Activated CD4-positive, alpha-beta T cell treated with anti-CD3 and anti-CD28 coated beads, Interleukin-10, Interleukin-2, amounts not matched to agents 100 ng/mL and 50 ng/mL, durations not matched to agents 16 hours and 8 hours (primary cell): Measurements from ENCODE around the gene MRPS6.

Source experiments
- DNase-seq: peaks from one replicate; pipeline ENCODE4 v3.0.0-alpha.2; 2020

MRPS6 gene

GRCh38 chr21:34182436-34182835, 109.1 kb downstream of the MRPS6 start:
- DNase-seq = no peak

- no peak for DNase-seq
These were observed 110.1 kb downstream of the MRPS6 start for GRCh38 chr21:34183331-34183928.

DNA sequence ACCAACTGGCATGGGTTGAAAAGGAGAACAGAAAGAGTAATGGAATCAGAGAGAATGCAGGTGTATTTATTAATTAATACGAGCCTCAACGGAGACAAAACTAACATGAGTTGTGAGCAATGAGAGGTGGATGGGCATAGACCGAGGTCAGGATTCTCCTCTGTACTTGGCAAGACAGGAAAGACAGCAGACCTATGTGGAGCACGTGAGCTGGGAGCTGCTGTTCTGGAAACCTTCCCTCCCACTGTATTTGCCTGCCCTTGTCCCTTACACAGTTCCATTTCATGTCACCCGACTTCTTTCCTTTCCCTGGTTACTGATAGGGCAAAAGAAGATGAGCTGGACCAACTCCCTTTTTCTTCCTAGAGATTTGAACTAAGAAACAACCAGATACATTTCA, 110.9 kb downstream of the MRPS6 start:
- DNase-seq = no peak

- DNase-seq = no peak
These were observed 111.8 kb downstream of the MRPS6 start for GRCh38 chr21:34185026-34185750.

GRCh38 chr21:34186109-34186719, 112.8 kb downstream of the MRPS6 start:
- DNase-seq = no peak

- DNase-seq = no peak
These were observed 114.6 kb downstream of the MRPS6 start for GRCh38 chr21:34187935-34188334.

GRCh38 chr21:34189506-34189905, 116.1 kb downstream of the MRPS6 start:
- DNase-seq = no peak

GRCh38 chr21:34190576-34191321, 117.4 kb downstream of the MRPS6 start:
- DNase-seq = no peak

DNA sequence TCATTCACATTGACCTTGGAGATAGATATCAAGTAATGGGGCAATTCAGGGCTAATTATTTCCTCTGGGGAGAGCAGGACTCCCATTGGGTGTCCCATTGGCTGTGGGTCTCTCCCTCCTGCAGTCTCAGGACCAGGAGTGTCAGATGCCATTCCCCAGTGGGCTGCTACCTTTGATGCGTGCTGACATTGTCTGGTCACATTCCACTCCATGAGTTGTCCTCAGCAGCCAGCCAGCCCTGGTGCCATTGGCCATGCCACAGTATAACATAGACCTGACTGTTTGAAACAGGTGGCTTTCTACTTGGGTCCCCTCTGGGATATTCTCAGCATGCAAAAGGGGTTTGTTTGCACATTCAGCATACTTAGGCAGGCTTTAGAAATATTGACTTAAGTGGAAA, 118.5 kb downstream of the MRPS6 start:
- no peak for DNase-seq
